Astrocyte (in vitro differentiated cells and primary cell): ENCODE measurements around the gene PEAK1. TPM values are rescaled to one million over a fixed set of nuclear protein-coding genes. Genes with fewer than 3 reads are reported as not detected.

ENCODE experiments used
- DNase-seq: peaks from one replicate; pipeline ENCODE4 v3.0.0-alpha.2; 2010; ENCODE audit warnings: low read depth
- FAIRE-seq: peaks from 2 replicates; lab custom pipeline; 2011; peaks lifted over from hg19 to GRCh38; lab: Jason Lieb, UNC
- H2AFZ ChIP-seq: 2 replicates; pipeline ENCODE4 v1.6.0; 2012; ENCODE audit warnings: low read depth, low read length, inconsistent platforms
- H3K27ac ChIP-seq: 2 replicates; pipeline ENCODE4 v1.5.1; 2011; ENCODE audit warnings: low read depth, low read length, inconsistent platforms
- H3K27me3 ChIP-seq: 2 replicates; pipeline ENCODE4 v1.6.0; 2011; ENCODE audit warnings: low read length, inconsistent platforms; ENCODE audit not compliant: insufficient read depth
- H3K36me3 ChIP-seq: 2 replicates; pipeline ENCODE4 v1.5.1; 2011; ENCODE audit warnings: low read length, inconsistent platforms; ENCODE audit not compliant: insufficient read depth
- H3K4me1 ChIP-seq: 2 replicates; pipeline ENCODE4 v1.5.1; 2011; ENCODE audit warnings: low read length, inconsistent platforms; ENCODE audit not compliant: insufficient read depth
- H3K4me2 ChIP-seq: 2 replicates; pipeline ENCODE4 v1.6.0; 2012; ENCODE audit warnings: low read length, inconsistent platforms
- H3K4me3 ChIP-seq: 2 replicates; pipeline ENCODE4 v1.5.1; 2011; ENCODE audit warnings: low read depth, mild to moderate bottlenecking, low read length, inconsistent platforms; ENCODE audit not compliant: insufficient read depth
- H3K79me2 ChIP-seq: 2 replicates; pipeline ENCODE4 v1.6.0; 2012; ENCODE audit warnings: mild to moderate bottlenecking, low read length, inconsistent platforms; ENCODE audit not compliant: insufficient read depth
- H3K9ac ChIP-seq: 2 replicates; pipeline ENCODE4 v1.6.0; 2012; ENCODE audit warnings: mild to moderate bottlenecking, low read length, inconsistent platforms
- H3K9me3 ChIP-seq: 2 replicates; pipeline ENCODE4 v1.5.1; 2012; ENCODE audit warnings: low read depth, mild to moderate bottlenecking, low read length, inconsistent platforms; ENCODE audit not compliant: insufficient read depth
- H4K20me1 ChIP-seq: 2 replicates; pipeline ENCODE4 v1.6.0; 2012; ENCODE audit warnings: low read length, inconsistent platforms; ENCODE audit not compliant: insufficient read depth
- H3K27ac Mint-ChIP-seq: one replicate; pipeline ENCODE4 v1.8.0; 2021; ENCODE audit warnings: mild to moderate bottlenecking, mixed read lengths; ENCODE audit not compliant: unreplicated experiment
- H3K27me3 Mint-ChIP-seq: one replicate; pipeline ENCODE4 v1.8.0; 2021; ENCODE audit warnings: low read depth, mixed read lengths; ENCODE audit not compliant: unreplicated experiment
- H3K36me3 Mint-ChIP-seq: one replicate; pipeline ENCODE4 v1.8.0; 2021; ENCODE audit warnings: low read depth, mixed read lengths; ENCODE audit not compliant: unreplicated experiment
- H3K4me1 Mint-ChIP-seq: one replicate; pipeline ENCODE4 v1.8.0; 2021; ENCODE audit warnings: low read depth, mixed read lengths; ENCODE audit not compliant: unreplicated experiment
- H3K4me3 Mint-ChIP-seq: one replicate; pipeline ENCODE4 v1.8.0; 2021; ENCODE audit warnings: mild to moderate bottlenecking, moderate library complexity, mixed read lengths; ENCODE audit not compliant: unreplicated experiment
- H3K9me3 Mint-ChIP-seq: one replicate; pipeline ENCODE4 v1.8.0; 2021; ENCODE audit warnings: mild to moderate bottlenecking, mixed read lengths; ENCODE audit not compliant: unreplicated experiment
- EZH2 ChIP-seq: IDR thresholded peaks from 2 replicates; pipeline ENCODE4 v1.6.1; 2012; ENCODE audit warnings: mild to moderate bottlenecking, low read length, inconsistent platforms; ENCODE audit not compliant: insufficient read depth
- total RNA-seq: library from RNA; stranded (reverse); gene quantifications from 2 replicates; pipeline ENCODE4 v1.2.1, GENCODE V29; 2021
- TF ChIP-seq, protein P1 (sequence below): IDR thresholded peaks from 2 replicates; pipeline ENCODE4 v1.5.1; 2011; ENCODE audit warnings: low read depth, mild to moderate bottlenecking, inconsistent platforms, low read length, moderate library complexity; ENCODE audit not compliant: insufficient read depth

PEAK1 gene
- total RNA-seq, 1 donor from 2014 or later, result 62.3 TPM

DNA sequence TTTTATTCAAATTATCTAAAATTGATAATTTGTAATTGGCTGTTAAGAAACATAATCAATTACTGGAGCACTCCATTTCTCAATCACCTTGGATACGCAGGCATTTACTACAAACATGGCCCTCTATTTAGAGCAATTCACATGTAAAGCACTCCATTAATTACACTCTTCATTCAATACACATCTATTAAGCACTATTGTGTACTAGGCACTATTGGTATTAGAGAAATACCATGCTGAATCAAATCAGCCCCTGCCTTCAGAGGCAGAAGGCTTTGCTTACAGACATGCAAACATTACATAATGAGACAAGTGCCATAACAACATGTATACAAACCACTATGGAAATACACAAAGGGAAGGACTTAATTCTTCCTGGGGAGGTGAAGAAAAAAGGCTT is 69.1 kb downstream of the PEAK1 start:
- Histone ChIP-seq H3K9ac (no peak overlapping the region), H4K20me1 (peaks cover 45% of the 10 kb centered on the region), H3K36me3 (no peaks in the 10 kb centered on the region), H3K9me3 (no peaks in the 10 kb centered on the region), H3K4me2 (no peak overlapping the region), H3K79me2 (peaks cover 48% of the 10 kb centered on the region), H3K4me1 (no peaks in the 10 kb centered on the region), H2AFZ (no peak overlapping the region), H3K27ac (no peak overlapping the region), H3K27me3 (no peaks in the 10 kb centered on the region), H3K4me3 (no peak overlapping the region)
- FAIRE-seq (no peak), DNase-seq (no peak)
- peaks cover 8% of the 10 kb centered on the region for H3K4me1 Mint-ChIP-seq
- TF ChIP-seq EZH2, result no peak
- TF ChIP-seq, protein P1, sequence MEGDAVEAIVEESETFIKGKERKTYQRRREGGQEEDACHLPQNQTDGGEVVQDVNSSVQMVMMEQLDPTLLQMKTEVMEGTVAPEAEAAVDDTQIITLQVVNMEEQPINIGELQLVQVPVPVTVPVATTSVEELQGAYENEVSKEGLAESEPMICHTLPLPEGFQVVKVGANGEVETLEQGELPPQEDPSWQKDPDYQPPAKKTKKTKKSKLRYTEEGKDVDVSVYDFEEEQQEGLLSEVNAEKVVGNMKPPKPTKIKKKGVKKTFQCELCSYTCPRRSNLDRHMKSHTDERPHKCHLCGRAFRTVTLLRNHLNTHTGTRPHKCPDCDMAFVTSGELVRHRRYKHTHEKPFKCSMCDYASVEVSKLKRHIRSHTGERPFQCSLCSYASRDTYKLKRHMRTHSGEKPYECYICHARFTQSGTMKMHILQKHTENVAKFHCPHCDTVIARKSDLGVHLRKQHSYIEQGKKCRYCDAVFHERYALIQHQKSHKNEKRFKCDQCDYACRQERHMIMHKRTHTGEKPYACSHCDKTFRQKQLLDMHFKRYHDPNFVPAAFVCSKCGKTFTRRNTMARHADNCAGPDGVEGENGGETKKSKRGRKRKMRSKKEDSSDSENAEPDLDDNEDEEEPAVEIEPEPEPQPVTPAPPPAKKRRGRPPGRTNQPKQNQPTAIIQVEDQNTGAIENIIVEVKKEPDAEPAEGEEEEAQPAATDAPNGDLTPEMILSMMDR, result no peak
- no peaks in the 10 kb centered on the region for H3K9me3 Mint-ChIP-seq
- no peaks in the 10 kb centered on the region for H3K27me3 Mint-ChIP-seq
- no peak overlapping the region for H3K27ac Mint-ChIP-seq
- no peak overlapping the region for H3K4me3 Mint-ChIP-seq
- H3K36me3 Mint-ChIP-seq, result peaks cover 2% of the 10 kb centered on the region

DNA sequence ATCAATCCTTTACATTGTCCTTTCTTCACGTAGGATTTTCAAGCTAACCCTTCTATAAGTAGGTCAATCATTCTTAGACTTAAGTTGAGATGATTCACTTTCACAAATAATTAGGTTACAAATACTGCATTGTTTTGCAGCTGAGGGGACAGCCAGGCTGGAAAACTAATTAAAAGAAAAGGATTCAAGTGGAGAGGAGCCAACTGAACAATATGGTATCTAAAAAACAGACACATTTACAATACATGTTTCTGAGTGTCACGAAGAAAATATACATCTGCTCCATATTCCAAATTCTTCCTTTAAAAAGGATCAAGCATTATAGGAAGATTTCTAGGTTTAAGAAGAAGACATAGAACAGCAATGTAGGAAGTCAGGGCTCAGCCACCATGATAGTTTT is 70.2 kb downstream of the PEAK1 start:
- Histone ChIP-seq H3K4me2 (no peak overlapping the region), H3K4me1 (no peaks in the 10 kb centered on the region), H3K9ac (no peak overlapping the region), H4K20me1 (peaks cover 40% of the 10 kb centered on the region), H3K36me3 (no peaks in the 10 kb centered on the region), H3K9me3 (no peaks in the 10 kb centered on the region), H3K4me3 (no peak overlapping the region), H3K79me2 (peaks cover 52% of the 10 kb centered on the region), H3K27me3 (no peaks in the 10 kb centered on the region), H2AFZ (no peak overlapping the region), H3K27ac (no peak overlapping the region)
- Mint-ChIP-seq H3K9me3 (no peaks in the 10 kb centered on the region), H3K4me1 (peaks cover 8% of the 10 kb centered on the region), H3K27me3 (no peaks in the 10 kb centered on the region), H3K36me3 (peaks cover 2% of the 10 kb centered on the region), H3K4me3 (no peak overlapping the region), H3K27ac (no peak overlapping the region)
- FAIRE-seq (no peak), DNase-seq (no peak)
- TF ChIP-seq, protein P1, result no peak
- no peak for TF ChIP-seq EZH2

DNA sequence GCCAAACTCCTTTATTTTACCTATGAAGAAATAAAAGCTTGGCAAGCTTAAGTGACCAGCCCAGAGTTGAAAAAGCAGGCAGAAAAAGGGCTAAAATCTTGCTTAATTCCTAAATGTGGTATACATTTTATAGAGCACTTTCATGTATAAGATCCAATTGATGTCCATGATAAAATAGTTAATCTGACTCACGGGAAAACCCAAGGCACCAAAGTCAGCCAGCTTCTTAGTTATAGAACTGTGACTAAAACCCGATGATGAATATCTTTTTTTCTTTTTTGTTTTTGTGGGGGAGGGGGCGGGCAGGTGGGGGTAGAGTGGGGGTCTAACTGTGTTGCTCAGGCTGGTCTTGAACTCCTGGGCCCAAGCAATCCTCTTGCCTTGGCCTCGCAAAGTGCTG is 71.4 kb downstream of the PEAK1 start:
- peaks cover 2% of the 10 kb centered on the region for H3K36me3 Mint-ChIP-seq
- Histone ChIP-seq H3K4me1 (no peaks in the 10 kb centered on the region), H3K36me3 (no peaks in the 10 kb centered on the region), H3K4me2 (no peak overlapping the region), H4K20me1 (peaks cover 32% of the 10 kb centered on the region), H3K27ac (no peak overlapping the region), H3K27me3 (no peaks in the 10 kb centered on the region), H3K4me3 (no peak overlapping the region), H3K9ac (no peak overlapping the region), H3K9me3 (no peaks in the 10 kb centered on the region), H2AFZ (no peak overlapping the region), H3K79me2 (peaks cover 48% of the 10 kb centered on the region)
- DNase-seq (no peak), FAIRE-seq (no peak)
- no peak overlapping the region for H3K4me3 Mint-ChIP-seq
- TF ChIP-seq, protein P1, result no peak
- no peak for TF ChIP-seq EZH2
- peaks cover 8% of the 10 kb centered on the region for H3K4me1 Mint-ChIP-seq
- no peaks in the 10 kb centered on the region for H3K27me3 Mint-ChIP-seq
- H3K27ac Mint-ChIP-seq, result no peak overlapping the region
- no peaks in the 10 kb centered on the region for H3K9me3 Mint-ChIP-seq
